Hepatocyte (in vitro differentiated cells): Measurements from ENCODE around the gene IRF1.
"Not testable (repeated sequence)": the region's sequence is repeated elsewhere in the genome, so short reads cannot be mapped to it uniquely, and the experiment has no call there.

Source experiments
- CTCF ChIP-seq: fragments of 200-600 bp; sonication (generic); IDR thresholded peaks from 2 replicates; pipeline ENCODE4 v1.5.1; 2016; ENCODE audit warnings: antibody characterized with exemption, mild to moderate bottlenecking; ENCODE audit not compliant: poor library complexity
- EZH2 ChIP-seq: fragments of 200-600 bp; sonication (generic); IDR thresholded peaks from 2 replicates; pipeline ENCODE4 v1.6.1; 2016; ENCODE audit warnings: antibody characterized with exemption, mild to moderate bottlenecking, borderline replicate concordance

- TF ChIP-seq CTCF, EZH2: not testable (repeated sequence)
Measured at GRCh38 chr5:132524877-132525276, 34.3 kb upstream of the IRF1 start.
